ENCODE measurements around the gene TARS3. TPM values are rescaled to one million over a fixed set of nuclear protein-coding genes. Genes with fewer than 3 reads are reported as not detected.

TARS3 gene
- total RNA-seq, 1 experiment from 2014 or later: 14.1 TPM

DNA sequence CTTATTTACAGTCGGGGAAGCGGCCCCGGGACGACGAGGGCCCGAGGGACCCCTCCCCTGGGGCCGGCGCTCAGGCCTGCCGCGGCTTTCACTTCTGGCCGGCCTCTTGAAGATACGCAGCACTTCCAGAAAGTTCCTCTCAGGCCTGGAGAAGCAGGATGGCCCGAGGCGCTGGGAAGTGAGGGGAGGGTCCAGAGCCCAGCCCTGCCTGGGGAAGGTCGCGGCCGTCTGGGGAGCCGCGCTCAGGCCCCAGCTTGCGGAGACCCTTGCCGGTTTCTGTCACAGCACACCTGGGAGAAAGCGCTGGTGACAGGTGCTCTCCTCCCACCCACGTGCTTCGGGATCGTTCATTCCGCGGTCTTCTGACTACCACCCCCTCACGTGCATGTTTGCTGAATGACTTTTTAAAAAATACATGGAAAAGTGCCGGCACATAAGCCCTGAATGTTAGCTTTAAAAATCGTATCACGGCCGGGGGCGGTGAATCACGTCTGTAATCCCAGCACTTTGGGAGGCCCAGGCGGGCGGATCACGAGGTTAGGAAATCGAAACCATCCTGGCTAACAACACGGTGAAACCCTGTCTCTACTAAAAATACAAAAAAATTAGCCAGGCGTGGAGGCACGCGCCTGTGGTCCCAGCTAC, 71.4 kb downstream of the TARS3 start:
- no peak overlapping the region for H3K4ac ChIP-seq (ENCODE audit: low read depth, low read length)
- H4K8ac ChIP-seq (replicated peaks; ENCODE audit: insufficient read length, low read depth, low read length): no peak overlapping the region
- H2AFZ ChIP-seq (ENCODE audit: low read length): no peak overlapping the region
- H3K23me2 ChIP-seq (ENCODE audit: insufficient read length, low read depth, low read length, poor library complexity, severe bottlenecking): peaks cover 3% of the 10 kb centered on the region
- H4K91ac ChIP-seq (ENCODE audit: insufficient read length, low read depth, low read length): no peak overlapping the region
- H3K27me3 ChIP-seq (ENCODE audit: insufficient read depth, low read length): no peaks in the 10 kb centered on the region
- no peak overlapping the region for H2BK120ac ChIP-seq (ENCODE audit: low read depth, low read length, poor library complexity, severe bottlenecking)
- H3K9me3 ChIP-seq (ENCODE audit: control insufficient read depth, low read depth, low read length): no peaks in the 10 kb centered on the region
- no peak overlapping the region for H3K27ac ChIP-seq (ENCODE audit: insufficient read length, low read depth, low read length)
- DNase-seq: no peak
- no peaks in the 10 kb centered on the region for H3K79me1 ChIP-seq (ENCODE audit: insufficient read depth, low read depth, low read length, poor library complexity, severe bottlenecking)
- Mint-ChIP-seq H3K4me3 (peak overlapping the region; percentile 91 to 94), H3K4me1 (peaks cover 7 to 9% of the 10 kb centered on the region in 2 experiments), H3K27ac (peak overlapping the region in 1 of 3 experiments; percentile 68; a peak in 1 of 7 replicates), H3K9me3 (peaks cover 2 to 7% of the 10 kb centered on the region in 2 experiments; a peak in 3 of 5 replicates), H3K27me3 (ENCODE audit: low read depth) (no peaks in the 10 kb centered on the region), H3K36me3 (ENCODE audit: insufficient read depth in 1 of 3, low read depth in 3 of 3) (peaks cover 9 to 30% (median 16%) of the 10 kb centered on the region in 3 experiments; a peak in 6 of 7 replicates)
- H3K4me2 ChIP-seq (ENCODE audit: insufficient read depth, insufficient read length, low read length): peak overlapping the region; percentile 71
- H3T11ph ChIP-seq (ENCODE audit: low read length): no peak overlapping the region
- no peak overlapping the region for H3K23ac ChIP-seq (ENCODE audit: insufficient read length, low read depth, low read length)
- H2BK20ac ChIP-seq (ENCODE audit: low read depth, low read length, poor library complexity, severe bottlenecking): no peak overlapping the region
- no peak overlapping the region for H2BK12ac ChIP-seq (ENCODE audit: insufficient read length, low read depth, low read length)
- no CpG with 5 or more reads among the region's 42 CpGs for WGBS (ENCODE audit: extremely low coverage, insufficient read length, low lambda C conversion rate)
- H3K4me1 ChIP-seq (ENCODE audit: insufficient read depth, low read length): no peaks in the 10 kb centered on the region
- H3K18ac ChIP-seq (ENCODE audit: insufficient read length, low read depth, low read length): peak overlapping the region; percentile 88
- H3K9ac ChIP-seq (ENCODE audit: extremely low read depth, insufficient read length, low read length): no peak overlapping the region
- TF ChIP-seq, protein P1, sequence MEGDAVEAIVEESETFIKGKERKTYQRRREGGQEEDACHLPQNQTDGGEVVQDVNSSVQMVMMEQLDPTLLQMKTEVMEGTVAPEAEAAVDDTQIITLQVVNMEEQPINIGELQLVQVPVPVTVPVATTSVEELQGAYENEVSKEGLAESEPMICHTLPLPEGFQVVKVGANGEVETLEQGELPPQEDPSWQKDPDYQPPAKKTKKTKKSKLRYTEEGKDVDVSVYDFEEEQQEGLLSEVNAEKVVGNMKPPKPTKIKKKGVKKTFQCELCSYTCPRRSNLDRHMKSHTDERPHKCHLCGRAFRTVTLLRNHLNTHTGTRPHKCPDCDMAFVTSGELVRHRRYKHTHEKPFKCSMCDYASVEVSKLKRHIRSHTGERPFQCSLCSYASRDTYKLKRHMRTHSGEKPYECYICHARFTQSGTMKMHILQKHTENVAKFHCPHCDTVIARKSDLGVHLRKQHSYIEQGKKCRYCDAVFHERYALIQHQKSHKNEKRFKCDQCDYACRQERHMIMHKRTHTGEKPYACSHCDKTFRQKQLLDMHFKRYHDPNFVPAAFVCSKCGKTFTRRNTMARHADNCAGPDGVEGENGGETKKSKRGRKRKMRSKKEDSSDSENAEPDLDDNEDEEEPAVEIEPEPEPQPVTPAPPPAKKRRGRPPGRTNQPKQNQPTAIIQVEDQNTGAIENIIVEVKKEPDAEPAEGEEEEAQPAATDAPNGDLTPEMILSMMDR (conservative IDR thresholded peaks at IDR 0.05): no peak
- peak overlapping the region; percentile 87 for H3K14ac ChIP-seq (ENCODE audit: insufficient read depth, low read length)
- peaks cover 3% of the 10 kb centered on the region; the same call in 1 of the 2 replicates for H3K79me2 ChIP-seq (ENCODE audit: insufficient read depth, low read length)
- no peaks in the 10 kb centered on the region for H4K20me1 ChIP-seq (ENCODE audit: control insufficient read depth, insufficient read depth, insufficient read length)
- no peak overlapping the region for H2BK15ac ChIP-seq (ENCODE audit: low read depth, low read length)
- H2BK5ac ChIP-seq (ENCODE audit: insufficient read length, low read length): no peak overlapping the region
- H3K56ac ChIP-seq (ENCODE audit: insufficient read length, low read depth, low read length): no peak overlapping the region
- H4K5ac ChIP-seq (ENCODE audit: insufficient read length, low read depth, low read length): no peak overlapping the region
- no peak overlapping the region for H2AK5ac ChIP-seq (ENCODE audit: insufficient read length, low read length)
